ENCODE results near the gene VSTM2L.

DNA sequence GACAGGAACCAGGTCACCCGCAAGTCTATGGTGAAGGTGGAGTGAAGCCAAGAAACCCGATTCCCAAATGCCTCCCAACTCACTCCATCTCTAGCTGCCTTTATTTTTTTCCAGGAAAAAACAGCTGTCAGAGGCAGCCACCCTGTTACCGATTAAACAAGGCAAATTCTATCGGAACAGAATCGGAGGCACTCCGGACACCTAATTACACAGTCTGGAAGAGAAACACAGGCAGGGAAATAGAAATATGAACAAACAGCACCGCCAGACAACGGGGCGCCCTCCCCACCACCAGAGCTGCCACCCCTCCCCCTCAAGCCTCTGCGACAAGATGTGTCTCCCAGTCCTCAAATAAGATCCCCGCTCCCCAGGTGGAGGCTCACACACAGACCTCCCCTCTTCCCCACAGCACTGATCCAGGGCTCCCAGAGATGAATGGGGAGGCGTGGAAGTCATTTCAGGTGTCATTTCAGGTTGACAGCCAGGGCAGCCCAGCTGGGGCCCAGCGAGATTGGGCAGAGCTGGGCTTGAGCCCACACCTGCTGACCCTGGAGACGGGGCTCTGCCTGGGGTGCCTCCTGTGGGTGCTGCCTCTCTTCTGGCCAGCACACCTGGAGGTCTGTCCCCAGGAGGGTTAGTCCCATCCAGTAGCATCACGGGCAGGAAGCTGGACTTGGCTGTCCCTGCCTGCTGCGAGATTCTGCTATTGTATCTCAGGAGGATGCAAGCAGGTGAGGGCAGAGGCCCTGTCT, 19.8 kb upstream of the VSTM2L start:
- TF ChIP-seq MXI1 (IDR thresholded peaks at IDR 0.05; ENCODE audit: low read depth, low read length): no peak
- TF ChIP-seq, protein P1, sequence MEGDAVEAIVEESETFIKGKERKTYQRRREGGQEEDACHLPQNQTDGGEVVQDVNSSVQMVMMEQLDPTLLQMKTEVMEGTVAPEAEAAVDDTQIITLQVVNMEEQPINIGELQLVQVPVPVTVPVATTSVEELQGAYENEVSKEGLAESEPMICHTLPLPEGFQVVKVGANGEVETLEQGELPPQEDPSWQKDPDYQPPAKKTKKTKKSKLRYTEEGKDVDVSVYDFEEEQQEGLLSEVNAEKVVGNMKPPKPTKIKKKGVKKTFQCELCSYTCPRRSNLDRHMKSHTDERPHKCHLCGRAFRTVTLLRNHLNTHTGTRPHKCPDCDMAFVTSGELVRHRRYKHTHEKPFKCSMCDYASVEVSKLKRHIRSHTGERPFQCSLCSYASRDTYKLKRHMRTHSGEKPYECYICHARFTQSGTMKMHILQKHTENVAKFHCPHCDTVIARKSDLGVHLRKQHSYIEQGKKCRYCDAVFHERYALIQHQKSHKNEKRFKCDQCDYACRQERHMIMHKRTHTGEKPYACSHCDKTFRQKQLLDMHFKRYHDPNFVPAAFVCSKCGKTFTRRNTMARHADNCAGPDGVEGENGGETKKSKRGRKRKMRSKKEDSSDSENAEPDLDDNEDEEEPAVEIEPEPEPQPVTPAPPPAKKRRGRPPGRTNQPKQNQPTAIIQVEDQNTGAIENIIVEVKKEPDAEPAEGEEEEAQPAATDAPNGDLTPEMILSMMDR (IDR thresholded peaks at IDR 0.05): no peak
- no peak for TF ChIP-seq EP300 (IDR thresholded peaks at IDR 0.05; ENCODE audit: borderline replicate concordance in 1 of 2, low read depth in 1 of 2, low read length in 1 of 2)
- TF ChIP-seq POLR2AphosphoS5 (IDR thresholded peaks at IDR 0.05; ENCODE audit: low read depth, low read length): no peak
- TF ChIP-seq RCOR1 (IDR thresholded peaks at IDR 0.05; ENCODE audit: low read length): no peak
- no peak for TF ChIP-seq TCF12 (IDR thresholded peaks at IDR 0.05)
- no peak for TF ChIP-seq EZH2phosphoT487 (IDR thresholded peaks at IDR 0.05; ENCODE audit: borderline replicate concordance, low read depth)

Measured in SK-N-SH (cell line).